Urothelium cell line (cell line): ENCODE results near the gene NRL.

Experiments
- DNase-seq: peaks from one replicate; pipeline ENCODE4 v3.0.0; 2011; ENCODE audit warnings: low spot score, mixed read lengths
- FAIRE-seq: peaks from 2 replicates; lab custom pipeline; 2011; peaks lifted over from hg19 to GRCh38; lab: Jason Lieb, UNC

NRL gene

GRCh38 chr14:24114532-24115421 lies at the start of gene NRL, which contains the start of gene DCAF11:
Gene NRL (minus strand): TSS chr14:24114949. CDS start chr14:24082848, 32,101 bp downstream.
Gene DCAF11 (plus strand): TSS chr14:24114777. CDS start chr14:24115595, 818 bp downstream.
- FAIRE-seq (peak; percentile 90), DNase-seq (peak; percentile 98)

GRCh38 chr14:24162093-24162492 lies 47.3 kb upstream of the NRL start:
- FAIRE-seq (no peak), DNase-seq (no peak)

GRCh38 chr14:24160850-24161804 lies 46.4 kb upstream of the NRL start, which contains the start of gene IRF9:
Gene IRF9 (plus strand): TSS chr14:24161265. CDS start chr14:24162145, 880 bp downstream.
- FAIRE-seq (peak; percentile 50), DNase-seq (peak; percentile 92)

GRCh38 chr14:24160499-24160849 lies 45.7 kb upstream of the NRL start:
- DNase-seq (no peak), FAIRE-seq (no peak)

- FAIRE-seq (no peak), DNase-seq (no peak)
These were observed 45.2 kb upstream of the NRL start for GRCh38 chr14:24159777-24160498.

GRCh38 chr14:24157331-24157730 lies 42.6 kb upstream of the NRL start:
- DNase-seq (no peak), FAIRE-seq (no peak)

GRCh38 chr14:24156840-24157239 lies 42.1 kb upstream of the NRL start:
- no peak for FAIRE-seq
- DNase-seq: no peak

- FAIRE-seq: no peak
- DNase-seq: no peak
These were observed 40.4 kb upstream of the NRL start for GRCh38 chr14:24155100-24155499.

- no peak for FAIRE-seq
- DNase-seq: no peak
These were observed 36.8 kb upstream of the NRL start for GRCh38 chr14:24151404-24152080.

- FAIRE-seq: no peak
- no peak for DNase-seq
These were observed 36.2 kb upstream of the NRL start for GRCh38 chr14:24150993-24151392.

- FAIRE-seq (no peak), DNase-seq (no peak)
These were observed 35.8 kb upstream of the NRL start for GRCh38 chr14:24150567-24150966.

- DNase-seq (no peak), FAIRE-seq (no peak)
These were observed 35.3 kb upstream of the NRL start for GRCh38 chr14:24150061-24150460.

- DNase-seq (no peak), FAIRE-seq (no peak)
These were observed 34.7 kb upstream of the NRL start for GRCh38 chr14:24149302-24149969.

GRCh38 chr14:24147761-24148428 lies 33.1 kb upstream of the NRL start:
- DNase-seq: no peak
- no peak for FAIRE-seq

GRCh38 chr14:24146978-24147760 lies 32.4 kb upstream of the NRL start, which contains the start of gene RNF31:
Gene RNF31 (plus strand): TSS chr14:24147498. CDS start chr14:24147699, 201 bp downstream.
- FAIRE-seq (no peak), DNase-seq (peak; percentile 97)

- peak; percentile 98 for DNase-seq
- FAIRE-seq: no peak
These were observed 31.8 kb upstream of the NRL start, which contains the start of gene PSME2 for GRCh38 chr14:24146453-24146977. Gene PSME2 (minus strand): TSS chr14:24146610. CDS start chr14:24146581, 29 bp downstream.

GRCh38 chr14:24145690-24146452 lies 31.1 kb upstream of the NRL start:
- FAIRE-seq: no peak
- DNase-seq: peak; percentile 21
